GM12864 (cell line): Measurements from ENCODE around the gene CPEB2.

Source experiments
- DNase-seq: peaks from one replicate; pipeline ENCODE4 v3.0.0-alpha.2; 2011; ENCODE audit warnings: low read depth
- H3K4me3 ChIP-seq: 2 replicates; pipeline ENCODE4 v1.5.1; 2011; ENCODE audit warnings: mild to moderate bottlenecking, low read depth, low read length, control low read depth
- CTCF ChIP-seq: IDR thresholded peaks from 2 replicates; pipeline ENCODE4 v1.5.1; 2011; ENCODE audit warnings: low read depth, mild to moderate bottlenecking, moderate library complexity, low read length, control low read depth, inconsistent platforms; ENCODE audit errors: missing control alignments

Gene CPEB2

GRCh38 chr4:15031993-15032675 lies 29.9 kb downstream of the CPEB2 start:
- no peak for DNase-seq
- TF ChIP-seq CTCF: no peak
- no peak overlapping the region for H3K4me3 ChIP-seq

GRCh38 chr4:15034071-15034764 lies 31.9 kb downstream of the CPEB2 start:
- no peak for DNase-seq
- no peak for TF ChIP-seq CTCF
- no peak overlapping the region for H3K4me3 ChIP-seq

GRCh38 chr4:15035159-15035558 lies 32.9 kb downstream of the CPEB2 start:
- DNase-seq: no peak
- TF ChIP-seq CTCF: no peak
- H3K4me3 ChIP-seq: no peak overlapping the region

GRCh38 chr4:15037923-15038541 lies 35.8 kb downstream of the CPEB2 start:
- no peak overlapping the region for H3K4me3 ChIP-seq
- no peak for DNase-seq
- TF ChIP-seq CTCF: no peak

- no peak overlapping the region for H3K4me3 ChIP-seq
- DNase-seq: no peak
- TF ChIP-seq CTCF: no peak
Measured at GRCh38 chr4:15040916-15041463, 38.7 kb downstream of the CPEB2 start.

GRCh38 chr4:15042529-15043167 lies 40.4 kb downstream of the CPEB2 start:
- H3K4me3 ChIP-seq: no peak overlapping the region
- DNase-seq: no peak
- TF ChIP-seq CTCF: no peak
